CD4-positive, alpha-beta T cell treated with Interleukin-21 for 1 hour (primary cell): Measurements from ENCODE around the gene CDKAL1.
"Not testable (repeated sequence)": the region's sequence is repeated elsewhere in the genome, so short reads cannot be mapped to it uniquely, and the experiment has no call there.

Experiments
- DNase-seq: peaks from one replicate; pipeline ENCODE4 v3.0.0-alpha.2; 2020

Gene CDKAL1

GRCh38 chr6:21163110-21163837, 629.0 kb downstream of the CDKAL1 start:
- no peak for DNase-seq

- DNase-seq: no peak
Measured at GRCh38 chr6:21163838-21164180, 629.6 kb downstream of the CDKAL1 start.

- DNase-seq: no peak
Measured at GRCh38 chr6:21164768-21165326, 630.6 kb downstream of the CDKAL1 start.

- DNase-seq: no peak
Measured at GRCh38 chr6:21166754-21167153, 632.5 kb downstream of the CDKAL1 start.

GRCh38 chr6:21167790-21168189, 633.5 kb downstream of the CDKAL1 start:
- no peak for DNase-seq

- no peak for DNase-seq
Measured at GRCh38 chr6:21171801-21172200, 637.5 kb downstream of the CDKAL1 start.

- DNase-seq: no peak
Measured at GRCh38 chr6:21173031-21173430, 638.8 kb downstream of the CDKAL1 start.

GRCh38 chr6:21173678-21174077, 639.4 kb downstream of the CDKAL1 start:
- DNase-seq: no peak

GRCh38 chr6:21176197-21176596, 641.9 kb downstream of the CDKAL1 start:
- DNase-seq: no peak

- DNase-seq: no peak
Measured at GRCh38 chr6:21180155-21180554, 645.9 kb downstream of the CDKAL1 start.

- no peak for DNase-seq
Measured at GRCh38 chr6:21180800-21181337, 646.6 kb downstream of the CDKAL1 start.

GRCh38 chr6:21181866-21182265, 647.6 kb downstream of the CDKAL1 start:
- no peak for DNase-seq

GRCh38 chr6:21182589-21182988, 648.3 kb downstream of the CDKAL1 start:
- DNase-seq: no peak

GRCh38 chr6:21185861-21186478, 651.7 kb downstream of the CDKAL1 start:
- DNase-seq: no peak

- no peak for DNase-seq
Measured at GRCh38 chr6:21186479-21187055, 652.3 kb downstream of the CDKAL1 start.

- no peak for DNase-seq
Measured at GRCh38 chr6:21187485-21187884, 653.2 kb downstream of the CDKAL1 start.

- DNase-seq: no peak
Measured at GRCh38 chr6:21188505-21189223, 654.4 kb downstream of the CDKAL1 start.

- DNase-seq: no peak
Measured at GRCh38 chr6:21189759-21190158, 655.5 kb downstream of the CDKAL1 start.

GRCh38 chr6:21190701-21191100, 656.4 kb downstream of the CDKAL1 start:
- no peak for DNase-seq

GRCh38 chr6:21193790-21194475, 659.7 kb downstream of the CDKAL1 start:
- DNase-seq: no peak

GRCh38 chr6:21195301-21195700, 661.0 kb downstream of the CDKAL1 start:
- not testable (repeated sequence) for DNase-seq

- no peak for DNase-seq
Measured at GRCh38 chr6:21198032-21198640, 663.9 kb downstream of the CDKAL1 start.
